ENCODE data around the gene MCEMP1.

GRCh38 chr19:7676854-7677253, at the start of gene MCEMP1:
- TF ChIP-seq CTCF (IDR thresholded peaks at IDR 0.05), result no peak
- TF ChIP-seq POLR2A (IDR thresholded peaks at IDR 0.05), result no peak
